H9 (cell line): ENCODE results near the gene STK32C. TPM values are rescaled to one million over a fixed set of nuclear protein-coding genes. Genes with fewer than 3 reads are reported as not detected.
"Not testable (repeated sequence)": the region's sequence is repeated elsewhere in the genome, so short reads cannot be mapped to it uniquely, and the experiment has no call there.

Experiments
- DNase-seq: peaks from one replicate; pipeline ENCODE4 v3.0.0-alpha.2; 2017
- H2AFZ ChIP-seq: one replicate; pipeline ENCODE4 v1.6.1; 2013; ENCODE audit warnings: mild to moderate bottlenecking, low read length, control low read depth, moderate library complexity
- H2AK5ac ChIP-seq: 2 replicates; pipeline ENCODE4 v1.6.1; 2013; ENCODE audit warnings: low read length, control low read depth, mixed read lengths; ENCODE audit not compliant: insufficient read length
- H2BK120ac ChIP-seq: one replicate; pipeline ENCODE4 v1.6.1; 2013; ENCODE audit warnings: low read depth, mild to moderate bottlenecking, low read length, control low read depth, inconsistent platforms; ENCODE audit not compliant: poor library complexity, severe bottlenecking
- H2BK12ac ChIP-seq: 2 replicates; pipeline ENCODE4 v1.6.1; 2013; ENCODE audit warnings: low read length, control low read depth, mixed read lengths, low read depth; ENCODE audit not compliant: insufficient read length
- H2BK15ac ChIP-seq: 2 replicates; pipeline ENCODE4 v1.6.1; 2013; ENCODE audit warnings: low read depth, low read length, control low read depth
- H2BK20ac ChIP-seq: one replicate; pipeline ENCODE4 v1.6.1; 2013; ENCODE audit warnings: low read depth, mild to moderate bottlenecking, low read length, control low read depth, inconsistent platforms; ENCODE audit not compliant: poor library complexity, severe bottlenecking
- H2BK5ac ChIP-seq: 2 replicates; pipeline ENCODE4 v1.6.1; 2013; ENCODE audit warnings: low read length, control low read depth, mixed read lengths; ENCODE audit not compliant: insufficient read length
- H3K14ac ChIP-seq: 2 replicates; pipeline ENCODE4 v1.6.1; 2013; ENCODE audit warnings: low read length, control low read depth; ENCODE audit not compliant: insufficient read depth
- H3K18ac ChIP-seq: 2 replicates; pipeline ENCODE4 v1.6.1; 2013; ENCODE audit warnings: low read depth, mild to moderate bottlenecking, mixed read lengths, low read length, control low read depth; ENCODE audit not compliant: insufficient read length
- H3K23ac ChIP-seq: 2 replicates; pipeline ENCODE4 v1.6.1; 2013; ENCODE audit warnings: low read length, control low read depth, mixed read lengths, low read depth; ENCODE audit not compliant: insufficient read length
- H3K23me2 ChIP-seq: 2 replicates; pipeline ENCODE4 v1.6.1; 2013; ENCODE audit warnings: low read depth, mild to moderate bottlenecking, mixed read lengths, low read length, control low read depth; ENCODE audit not compliant: insufficient read length, poor library complexity, severe bottlenecking
- H3K27ac ChIP-seq: 2 replicates; pipeline ENCODE4 v1.5.1; 2013; ENCODE audit warnings: low read length, control low read depth, mixed read lengths, low read depth; ENCODE audit not compliant: insufficient read length
- H3K27me3 ChIP-seq: 2 replicates; pipeline ENCODE4 v1.6.1; 2013; ENCODE audit warnings: low read length, control low read depth, inconsistent platforms; ENCODE audit not compliant: insufficient read depth
- H3K4ac ChIP-seq: 2 replicates; pipeline ENCODE4 v1.6.1; 2013; ENCODE audit warnings: low read depth, mild to moderate bottlenecking, control low read depth, inconsistent platforms, low read length, moderate library complexity
- H3K4me1 ChIP-seq: 2 replicates; pipeline ENCODE4 v1.6.1; 2013; ENCODE audit warnings: low read length, control low read depth, inconsistent platforms; ENCODE audit not compliant: insufficient read depth
- H3K4me2 ChIP-seq: 2 replicates; pipeline ENCODE4 v1.6.1; 2013; ENCODE audit warnings: low read length, control low read depth, mixed read lengths; ENCODE audit not compliant: insufficient read length, insufficient read depth
- H3K56ac ChIP-seq: 2 replicates; pipeline ENCODE4 v1.6.1; 2013; ENCODE audit warnings: low read depth, mild to moderate bottlenecking, mixed read lengths, low read length, control low read depth; ENCODE audit not compliant: insufficient read length
- H3K79me1 ChIP-seq: 2 replicates; pipeline ENCODE4 v1.6.1; 2013; ENCODE audit warnings: low read depth, mild to moderate bottlenecking, moderate library complexity, low read length, control low read depth, inconsistent platforms; ENCODE audit not compliant: insufficient read depth, poor library complexity, severe bottlenecking
- H3K79me2 ChIP-seq: 2 replicates; pipeline ENCODE4 v1.6.1; 2013; ENCODE audit warnings: low read length, control low read depth, inconsistent platforms; ENCODE audit not compliant: insufficient read depth
- H3K9ac ChIP-seq: 2 replicates; pipeline ENCODE4 v1.6.1; 2013; ENCODE audit warnings: low read length, control low read depth, mixed read lengths; ENCODE audit not compliant: insufficient read length; ENCODE audit errors: extremely low read depth
- H3K9me3 ChIP-seq: one replicate; pipeline ENCODE4 v1.6.1; 2013; ENCODE audit warnings: low read depth, low read length, inconsistent platforms; ENCODE audit not compliant: control insufficient read depth
- H3T11ph ChIP-seq: one replicate; pipeline ENCODE4 v1.6.1; 2013; ENCODE audit warnings: mild to moderate bottlenecking, low read length, control low read depth, inconsistent platforms
- H4K20me1 ChIP-seq: one replicate; pipeline ENCODE4 v1.6.1; 2013; ENCODE audit not compliant: control insufficient read depth, insufficient read length, insufficient read depth
- H4K5ac ChIP-seq: 2 replicates; pipeline ENCODE4 v1.6.1; 2013; ENCODE audit warnings: low read depth, mild to moderate bottlenecking, mixed read lengths, low read length, control low read depth; ENCODE audit not compliant: insufficient read length
- H4K8ac ChIP-seq: replicated peaks from 2 replicates; pipeline ENCODE4 v1.6.1; 2013; ENCODE audit warnings: low read length, control low read depth, mixed read lengths, low read depth; ENCODE audit not compliant: insufficient read length
- H4K91ac ChIP-seq: 2 replicates; pipeline ENCODE4 v1.6.1; 2013; ENCODE audit warnings: low read depth, mild to moderate bottlenecking, moderate library complexity, mixed read lengths, low read length, control low read depth; ENCODE audit not compliant: insufficient read length
- H3K27ac Mint-ChIP-seq, 3 experiments: 2 replicates in 2 of 3; 3 replicates in 1 of 3; pipeline ENCODE4 v1.8.0; 2020 to 2021; ENCODE audit warnings: mixed read lengths in 3 of 3, mild to moderate bottlenecking in 1 of 3, moderate library complexity in 1 of 3
- H3K27me3 Mint-ChIP-seq: 2 replicates; pipeline ENCODE4 v1.8.0; 2021; ENCODE audit warnings: low read depth, mild to moderate bottlenecking, moderate library complexity, mixed read lengths
- H3K36me3 Mint-ChIP-seq, 3 experiments: 2 replicates in 2 of 3; 3 replicates in 1 of 3; pipeline ENCODE4 v1.8.0; 2020 to 2021; ENCODE audit warnings: low read depth in 3 of 3, mixed read lengths in 3 of 3; ENCODE audit not compliant: insufficient read depth in 1 of 3
- H3K4me1 Mint-ChIP-seq, 2 experiments: 2 replicates each; pipeline ENCODE4 v1.8.0; 2020; ENCODE audit warnings: mixed read lengths in 2 of 2
- H3K4me3 Mint-ChIP-seq, 2 experiments: 2 replicates in 1 of 2; 3 replicates in 1 of 2; pipeline ENCODE4 v1.8.0; 2020 to 2021; ENCODE audit warnings: mild to moderate bottlenecking in 2 of 2, mixed read lengths in 2 of 2, moderate library complexity in 1 of 2
- H3K9me3 Mint-ChIP-seq, 2 experiments: 2 replicates in 1 of 2; 3 replicates in 1 of 2; pipeline ENCODE4 v1.8.0; 2020; ENCODE audit warnings: mild to moderate bottlenecking in 2 of 2, mixed read lengths in 2 of 2, moderate library complexity in 1 of 2
- CTCF ChIP-seq: fragments of 200-600 bp; sonication (generic); conservative IDR thresholded peaks from 3 replicates; pipeline ENCODE4 v1.8.0; 2021; ENCODE audit warnings: antibody characterized with exemption, mild to moderate bottlenecking
- WGBS: extraction: QIAGEN DNeasy Blood & Tissue Kit; methylation state at CpG from one replicate; pipeline ENCODE4 v1.1.7; 2013; ENCODE audit warnings: missing lambda C conversion rate, low lambda C conversion rate, mixed read lengths; ENCODE audit not compliant: insufficient read length; ENCODE audit errors: extremely low coverage; 5-methylcytosine and 5-hydroxymethylcytosine counted together
- total RNA-seq: library from RNA; stranded (reverse); gene quantifications from 2 replicates; pipeline ENCODE4 v1.2.1, GENCODE V29; 2021

The STK32C gene
- total RNA-seq, 1 experiment from 2014 or later: 11.3 TPM

DNA sequence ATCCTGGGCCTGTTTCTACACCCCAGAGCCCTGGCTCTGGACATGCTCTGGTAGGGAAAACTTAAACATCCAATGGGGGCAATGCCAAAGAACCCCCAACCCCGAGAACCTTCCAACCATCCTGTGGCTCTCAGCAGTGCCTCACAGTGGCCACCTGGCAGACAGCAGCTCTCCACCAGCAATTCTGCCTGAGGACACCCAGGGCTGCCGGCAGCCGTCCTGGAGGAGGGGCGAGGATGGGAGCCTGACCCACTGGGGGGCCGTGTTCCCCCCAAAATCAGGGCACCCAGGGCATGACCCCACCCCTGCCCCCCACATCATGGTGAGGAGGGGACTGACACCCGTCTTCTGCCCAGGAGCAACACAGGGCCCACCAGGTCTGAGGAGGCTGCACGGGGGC lies 88.3 kb downstream of the STK32C start:
- Histone ChIP-seq H3K27ac (no peak overlapping the region), H3K18ac (no peak overlapping the region), H3K23ac (no peak overlapping the region), H2BK15ac (no peak overlapping the region), H4K91ac (no peak overlapping the region), H2AFZ (no peak overlapping the region), H2BK12ac (no peak overlapping the region), H4K20me1 (no peaks in the 10 kb centered on the region), H3K79me2 (no peaks in the 10 kb centered on the region), H2BK120ac (no peak overlapping the region), H4K8ac (no peak overlapping the region), H3K4me1 (no peaks in the 10 kb centered on the region), H4K5ac (no peak overlapping the region), H3K4me2 (no peak overlapping the region), H3K9ac (no peak overlapping the region), H2BK20ac (no peak overlapping the region), H3K9me3 (no peaks in the 10 kb centered on the region), H3K79me1 (no peaks in the 10 kb centered on the region), H3K27me3 (no peaks in the 10 kb centered on the region), H2AK5ac (no peak overlapping the region), H3K56ac (no peak overlapping the region), H2BK5ac (no peak overlapping the region), H3K23me2 (no peaks in the 10 kb centered on the region), H3K4ac (no peak overlapping the region), H3K14ac (no peak overlapping the region), H3T11ph (no peak overlapping the region)
- Mint-ChIP-seq H3K4me3 (no peak overlapping the region), H3K4me1 (no peaks in the 10 kb centered on the region), H3K27ac (no peak overlapping the region), H3K36me3 (peaks cover 35 to 38% (median 37%) of the 10 kb centered on the region in 3 experiments), H3K27me3 (peaks cover 5% of the 10 kb centered on the region), H3K9me3 (peaks cover 46% of the 10 kb centered on the region in 2 experiments)
- no CpG with 5 or more reads among the region's 7 CpGs for WGBS
- DNase-seq: no peak
- TF ChIP-seq CTCF: peak; percentile 54

DNA sequence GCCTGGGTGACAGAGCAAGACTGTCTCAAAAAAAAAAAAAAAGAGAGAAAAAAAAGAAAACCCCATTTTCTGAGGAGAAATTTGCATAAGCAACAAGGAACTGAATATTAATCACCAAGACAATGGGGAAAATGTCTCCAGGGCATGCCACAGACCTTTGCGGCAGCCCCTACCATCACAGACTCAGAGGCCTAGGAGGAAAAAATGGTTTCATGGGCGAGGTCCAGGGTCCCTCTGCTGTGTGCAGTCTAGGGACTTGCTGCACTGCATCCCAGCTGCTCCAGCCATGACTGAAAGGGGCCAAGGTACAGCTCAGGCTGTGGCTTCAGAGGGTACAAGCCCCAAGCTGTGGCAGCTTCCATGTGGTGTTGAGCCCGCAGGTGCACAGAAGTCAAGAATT lies 91.3 kb downstream of the STK32C start:
- H3K4me1 Mint-ChIP-seq: not testable (repeated sequence)

More for the DNA sequence above, 91.3 kb downstream of the STK32C start:
- not testable (repeated sequence) for H3K9me3 ChIP-seq, H3K18ac ChIP-seq, H2BK120ac ChIP-seq, H4K91ac ChIP-seq, H3K27me3 ChIP-seq, H3K4me2 ChIP-seq, H3K23me2 ChIP-seq, H2BK12ac ChIP-seq, H3K4me1 ChIP-seq, H3K9ac ChIP-seq, H3K27ac Mint-ChIP-seq, H2AK5ac ChIP-seq, H3K79me2 ChIP-seq, H3K4ac ChIP-seq, H2BK15ac ChIP-seq, H3K27ac ChIP-seq, H3K23ac ChIP-seq, H3K56ac ChIP-seq, H4K8ac ChIP-seq, H3K4me3 Mint-ChIP-seq, H3K14ac ChIP-seq, H4K20me1 ChIP-seq, H2BK20ac ChIP-seq, DNase-seq, H2AFZ ChIP-seq, H2BK5ac ChIP-seq, H4K5ac ChIP-seq, H3T11ph ChIP-seq, H3K79me1 ChIP-seq
- Mint-ChIP-seq H3K9me3 (peaks cover 54 to 57% of the 10 kb centered on the region in 2 experiments), H3K36me3 (peaks cover 42 to 45% (median 43%) of the 10 kb centered on the region in 3 experiments), H3K27me3 (peaks cover 10% of the 10 kb centered on the region)
- no CpG with 5 or more reads among the region's 3 CpGs for WGBS
